PC-9 (cell line): ENCODE results near the gene SETD7. TPM values are rescaled to one million over a fixed set of nuclear protein-coding genes. Genes with fewer than 3 reads are reported as not detected.

Experiments
- BruUV-seq: library from RNA; stranded (reverse); fragments of 400-500 nt; replicated peaks from 2 replicates; lab custom pipeline; 2021; lab: Mats Ljungman, UMichigan
- CTCF ChIA-PET: fragments of 300-600 bp; sonication (Branson Sonifier 250); formaldehyde crosslinking; loops from one replicate; lab custom pipeline; 2022; ENCODE audit warnings: antibody characterized with exemption; lab: Charles Lee
- POLR2A ChIA-PET: fragments of 300-600 bp; sonication (Branson Sonifier 250); formaldehyde crosslinking; loops from one replicate; lab custom pipeline; 2022; ENCODE audit warnings: antibody characterized with exemption; ENCODE audit not compliant: unreplicated experiment; lab: Charles Lee
- DNase-seq, 2 experiments: peaks; one replicate each; pipeline versions ENCODE4 v3.0.0 to v3.0.0-alpha.2; 2015 to 2022; ENCODE audit warnings: mixed read lengths in 1 of 2
- H2AFZ ChIP-seq: fragments of 200-600 bp; sonication (generic); 2 replicates; pipeline ENCODE4 v1.8.1; 2017; ENCODE audit warnings: antibody characterized with exemption
- H3F3A ChIP-seq: fragments of 200-600 bp; sonication (generic); 2 replicates; pipeline ENCODE4 v1.8.1; 2017; ENCODE audit warnings: antibody characterized with exemption, mild to moderate bottlenecking, low read depth; ENCODE audit not compliant: insufficient read depth
- H3K27ac ChIP-seq: fragments of 200-600 bp; sonication (generic); 2 replicates; pipeline ENCODE4 v1.6.1; 2016; ENCODE audit warnings: mixed run types
- H3K27me3 ChIP-seq: fragments of 200-600 bp; sonication (generic); 2 replicates; pipeline ENCODE4 v1.6.1; 2016; ENCODE audit warnings: low read depth, mixed run types; ENCODE audit not compliant: insufficient read depth
- H3K36me3 ChIP-seq: fragments of 200-600 bp; sonication (generic); 2 replicates; pipeline ENCODE4 v1.6.1; 2016; ENCODE audit warnings: low read depth, mixed run types
- H3K4me1 ChIP-seq: fragments of 200-600 bp; sonication (generic); replicated peaks from 2 replicates; pipeline ENCODE4 v1.6.1; 2016; ENCODE audit warnings: mixed run types; ENCODE audit not compliant: insufficient read depth
- H3K4me2 ChIP-seq: fragments of 200-600 bp; sonication (generic); 2 replicates; pipeline ENCODE4 v1.6.1; 2017; ENCODE audit warnings: mixed run types
- H3K4me3 ChIP-seq: fragments of 200-600 bp; sonication (generic); 2 replicates; pipeline ENCODE4 v1.6.1; 2016; ENCODE audit warnings: mixed run types
- H3K79me2 ChIP-seq: fragments of 200-600 bp; sonication (generic); 2 replicates; pipeline ENCODE4 v1.6.1; 2017; ENCODE audit warnings: low read depth, mixed run types
- H3K9me2 ChIP-seq: fragments of 200-600 bp; sonication (generic); 2 replicates; pipeline ENCODE4 v1.8.1; 2017; ENCODE audit warnings: mild to moderate bottlenecking; ENCODE audit not compliant: insufficient read depth
- H3K9me3 ChIP-seq: fragments of 200-600 bp; sonication (generic); 2 replicates; pipeline ENCODE4 v1.8.1; 2016; ENCODE audit warnings: low read depth; ENCODE audit not compliant: insufficient read depth
- H4K20me1 ChIP-seq: fragments of 200-600 bp; sonication (generic); 2 replicates; pipeline ENCODE4 v1.8.1; 2017; ENCODE audit not compliant: insufficient read depth
- CTCF ChIP-seq: fragments of 200-600 bp; sonication (generic); conservative IDR thresholded peaks from 2 replicates; pipeline ENCODE4 v1.6.1; 2017; ENCODE audit warnings: mixed run types, antibody characterized with exemption, mild to moderate bottlenecking, moderate library complexity
- EZH2 ChIP-seq: fragments of 200-600 bp; sonication (generic); IDR thresholded peaks from 2 replicates; pipeline ENCODE4 v1.8.0; 2017; ENCODE audit warnings: antibody characterized with exemption, low read depth
- intact Hi-C: fragments of 100-400 bp; cut with micrococcal nuclease; formaldehyde crosslinking; loops from one replicate; pipeline ENCODE4 v1.10.0; 2022; ENCODE audit not compliant: unreplicated experiment
- total RNA-seq: library from RNA; stranded (reverse); gene quantifications from 2 replicates; pipeline ENCODE4 v1.2.3, GENCODE V29; 2021

SETD7 gene
- total RNA-seq, 1 experiment from 2014 or later, result 36.5 TPM

DNA sequence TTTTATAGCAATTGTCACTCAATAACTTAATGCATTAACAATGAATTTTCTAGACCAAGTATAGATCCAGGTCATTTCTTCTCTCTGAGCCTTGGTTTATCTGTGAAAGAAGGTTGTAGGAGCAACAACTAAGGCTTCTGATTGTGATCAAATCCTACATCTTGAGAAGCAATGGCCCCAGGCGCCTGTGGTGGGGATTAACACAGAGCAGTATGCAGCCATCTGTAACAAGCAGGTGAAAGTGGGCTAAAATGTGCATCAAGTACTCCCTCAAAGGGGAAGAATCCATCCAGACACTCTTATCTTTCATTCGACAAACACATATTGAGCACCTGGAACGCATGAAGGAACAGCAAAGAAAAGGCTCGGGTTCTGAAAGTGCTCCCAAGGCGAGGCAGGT lies 19.1 kb upstream of the SETD7 start:
- Histone ChIP-seq H3K27ac (no peak overlapping the region), H3K4me1 (peaks cover 7% of the 10 kb centered on the region; the same call in 1 of the 2 replicates), H2AFZ (no peak overlapping the region), H4K20me1 (no peaks in the 10 kb centered on the region), H3K27me3 (no peaks in the 10 kb centered on the region), H3K36me3 (no peaks in the 10 kb centered on the region), H3K4me3 (no peak overlapping the region), H3K9me2 (no peaks in the 10 kb centered on the region), H3F3A (no peaks in the 10 kb centered on the region), H3K79me2 (no peaks in the 10 kb centered on the region), H3K4me2 (no peak overlapping the region), H3K9me3 (no peaks in the 10 kb centered on the region)
- ChIA-PET CTCF (no interaction called here), POLR2A (no interaction called here)
- intact Hi-C loops, result no loop called here
- BruUV-seq, result no TSS peak
- TF ChIP-seq EZH2 (no peak), CTCF (no peak)
- no peak for DNase-seq

DNA sequence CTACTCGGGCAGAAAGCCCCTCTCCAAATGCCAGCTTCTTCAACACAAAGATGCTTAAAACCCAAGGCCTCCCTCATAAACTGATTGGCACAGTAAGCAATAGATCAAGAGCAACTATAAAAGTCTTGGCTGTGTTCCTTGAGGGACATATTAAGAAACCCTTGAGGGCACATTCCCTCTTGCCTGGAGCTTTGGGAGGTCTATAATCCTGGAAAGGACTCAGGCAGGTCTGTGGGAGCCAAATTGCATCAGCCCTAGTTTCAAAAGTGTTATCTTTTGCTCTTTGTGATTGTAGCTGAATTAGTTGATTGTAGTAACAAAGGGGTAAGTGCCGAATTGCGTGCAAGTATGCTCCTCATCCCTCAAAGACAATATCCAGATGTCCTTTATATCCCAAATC lies 18.6 kb upstream of the SETD7 start:
- no peak overlapping the region for H2AFZ ChIP-seq
- H3K9me3 ChIP-seq, result no peaks in the 10 kb centered on the region
- H3K79me2 ChIP-seq, result no peaks in the 10 kb centered on the region
- no peaks in the 10 kb centered on the region for H3F3A ChIP-seq
- DNase-seq, result no peak
- no peak overlapping the region for H3K27ac ChIP-seq
- peaks cover 7% of the 10 kb centered on the region; the same call in 1 of the 2 replicates for H3K4me1 ChIP-seq
- BruUV-seq, result no TSS peak
- ChIA-PET CTCF (no interaction called here), POLR2A (no interaction called here)
- intact Hi-C loops, result no loop called here
- no peak overlapping the region for H3K4me3 ChIP-seq
- TF ChIP-seq EZH2 (no peak), CTCF (no peak)
- H4K20me1 ChIP-seq, result no peaks in the 10 kb centered on the region
- H3K9me2 ChIP-seq, result no peaks in the 10 kb centered on the region
- no peaks in the 10 kb centered on the region for H3K36me3 ChIP-seq
- no peaks in the 10 kb centered on the region for H3K27me3 ChIP-seq
- no peak overlapping the region for H3K4me2 ChIP-seq

DNA sequence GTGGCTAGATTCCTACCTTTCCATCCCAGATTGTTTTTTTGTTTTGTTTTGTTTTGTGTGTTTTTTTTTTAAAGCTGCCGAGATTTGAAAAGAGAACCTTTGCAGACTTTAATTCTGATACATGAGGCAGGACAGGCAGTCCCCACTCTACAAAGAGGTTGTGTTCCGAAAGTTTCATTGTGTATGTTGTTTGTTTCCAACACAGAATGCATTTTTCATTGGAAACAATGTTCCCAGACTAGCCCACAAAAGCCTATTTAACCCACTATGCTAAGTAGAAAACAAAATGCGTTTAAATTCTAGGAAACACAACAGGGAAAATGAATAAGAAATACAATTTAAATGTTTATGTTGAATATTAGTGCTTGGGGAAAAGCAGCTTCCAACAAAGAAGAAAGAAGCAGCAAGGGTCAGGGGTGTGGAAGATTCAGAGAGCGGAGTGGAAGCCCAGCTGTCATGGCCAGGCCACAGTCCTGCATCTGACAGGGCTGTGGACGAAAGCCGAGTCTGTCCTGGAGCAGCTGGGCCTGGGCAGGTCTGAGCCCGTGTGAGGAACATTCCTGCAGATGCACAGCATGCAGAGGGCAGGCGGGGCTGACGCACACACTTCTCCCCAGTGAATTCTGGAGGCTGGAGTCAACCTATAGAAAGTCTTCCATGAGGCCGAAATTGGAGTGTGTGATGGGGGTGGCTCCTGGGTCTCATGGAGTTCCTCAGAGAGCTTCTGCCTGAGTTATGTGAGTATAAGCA lies 12.4 kb upstream of the SETD7 start:
- no peaks in the 10 kb centered on the region for H3K9me2 ChIP-seq
- H3K27ac ChIP-seq, result no peak overlapping the region
- no peak for DNase-seq
- no peaks in the 10 kb centered on the region for H3F3A ChIP-seq
- TF ChIP-seq CTCF (no peak), EZH2 (no peak)
- intact Hi-C loops, result no loop called here
- H3K4me2 ChIP-seq, result no peak overlapping the region
- no peaks in the 10 kb centered on the region for H3K9me3 ChIP-seq
- ChIA-PET POLR2A (interaction anchor here (0.6 kb wide), 1 partner anchor 16 kb away, joined by 3 read pairs; no protein-coding TSS in a partner anchor), CTCF (no interaction called here)
- no peaks in the 10 kb centered on the region for H3K27me3 ChIP-seq
- H3K79me2 ChIP-seq, result no peaks in the 10 kb centered on the region
- H3K4me1 ChIP-seq, result no peaks in the 10 kb centered on the region
- no peaks in the 10 kb centered on the region for H4K20me1 ChIP-seq
- no peak overlapping the region for H3K4me3 ChIP-seq
- BruUV-seq, result no TSS peak
- H2AFZ ChIP-seq, result no peak overlapping the region
- no peaks in the 10 kb centered on the region for H3K36me3 ChIP-seq
